ENCODE data around the gene GABRB2.

DNA sequence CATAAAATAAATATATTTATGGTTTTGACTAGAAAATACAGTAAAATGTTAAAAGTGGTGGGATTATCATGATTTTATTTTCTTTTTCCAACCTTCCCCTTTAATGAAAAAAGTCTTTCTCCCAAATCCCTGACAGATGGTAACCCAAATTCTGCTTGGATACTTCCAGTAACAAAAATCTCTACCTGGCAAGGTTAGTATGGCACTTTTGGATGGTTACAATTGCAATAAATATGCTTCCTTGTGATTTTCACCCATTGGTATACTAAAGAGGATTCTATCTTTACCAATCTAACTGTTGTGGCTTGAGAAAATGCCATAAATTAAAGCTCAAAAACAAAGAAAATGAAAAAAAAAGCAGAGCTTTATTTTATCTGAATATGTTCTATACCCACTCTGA lies 62.8 kb downstream of the GABRB2 start:
- no peak for TF ChIP-seq GATA2 (IDR thresholded peaks at IDR 0.05; ENCODE audit: low read depth, low read length)
- TF ChIP-seq GATA3 (IDR thresholded peaks at IDR 0.05; ENCODE audit: low read depth, low read length) = no peak

Data from SH-SY5Y (cell line).